Testis (tissue), 2 donors: ENCODE measurements around the gene MYO1D.

Experiments
- POLR2A ChIP-seq: fragments of 450-650 bp; IDR thresholded peaks from one replicate; pipeline ENCODE4 v1.6.1; 2017; ENCODE audit warnings: antibody characterized with exemption, mild to moderate bottlenecking, moderate library complexity
- TF ChIP-seq, protein P1 (sequence below), 3 experiments: fragments of 450-650 bp in 2 of 3; fragments of 200-600 bp in 1 of 3; sonication (generic) in 1 of 3; IDR thresholded peaks; one replicate each; pipeline ENCODE4 v1.5.1; 2016 to 2019; ENCODE audit warnings: antibody characterized with exemption in 3 of 3, mild to moderate bottlenecking in 2 of 3, moderate library complexity in 1 of 3

DNA sequence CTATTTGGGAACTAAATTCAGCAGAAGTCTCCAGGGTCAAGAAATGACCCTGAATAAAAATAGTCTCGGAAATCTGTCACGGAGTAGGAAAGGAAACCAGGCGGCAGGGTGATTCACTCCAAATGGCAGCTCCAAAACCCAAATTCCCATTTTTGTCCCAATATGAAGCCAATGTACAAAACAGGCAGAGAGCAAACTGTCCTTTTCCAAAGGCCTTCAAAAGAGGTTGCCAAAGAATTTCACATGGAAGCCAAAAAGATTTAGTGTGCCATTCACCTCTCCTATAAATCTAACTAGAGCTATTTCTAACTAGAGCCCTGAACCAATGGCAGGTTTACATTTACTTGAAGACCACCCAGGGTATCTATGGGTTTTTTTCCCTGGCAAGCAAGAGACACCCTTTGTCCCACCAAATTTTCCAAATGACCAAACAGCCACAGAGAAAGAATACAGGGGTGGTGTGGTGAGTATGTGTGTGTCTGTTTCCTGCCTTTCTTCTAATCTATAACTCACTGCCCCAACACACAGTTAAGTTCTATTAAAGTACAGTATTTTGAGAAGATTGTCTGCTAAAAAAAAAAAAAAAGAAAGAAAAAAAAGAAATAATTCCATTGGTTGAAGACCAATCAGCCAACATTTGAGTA lies 6.8 kb downstream of the MYO1D start:
- TF ChIP-seq, protein P1, sequence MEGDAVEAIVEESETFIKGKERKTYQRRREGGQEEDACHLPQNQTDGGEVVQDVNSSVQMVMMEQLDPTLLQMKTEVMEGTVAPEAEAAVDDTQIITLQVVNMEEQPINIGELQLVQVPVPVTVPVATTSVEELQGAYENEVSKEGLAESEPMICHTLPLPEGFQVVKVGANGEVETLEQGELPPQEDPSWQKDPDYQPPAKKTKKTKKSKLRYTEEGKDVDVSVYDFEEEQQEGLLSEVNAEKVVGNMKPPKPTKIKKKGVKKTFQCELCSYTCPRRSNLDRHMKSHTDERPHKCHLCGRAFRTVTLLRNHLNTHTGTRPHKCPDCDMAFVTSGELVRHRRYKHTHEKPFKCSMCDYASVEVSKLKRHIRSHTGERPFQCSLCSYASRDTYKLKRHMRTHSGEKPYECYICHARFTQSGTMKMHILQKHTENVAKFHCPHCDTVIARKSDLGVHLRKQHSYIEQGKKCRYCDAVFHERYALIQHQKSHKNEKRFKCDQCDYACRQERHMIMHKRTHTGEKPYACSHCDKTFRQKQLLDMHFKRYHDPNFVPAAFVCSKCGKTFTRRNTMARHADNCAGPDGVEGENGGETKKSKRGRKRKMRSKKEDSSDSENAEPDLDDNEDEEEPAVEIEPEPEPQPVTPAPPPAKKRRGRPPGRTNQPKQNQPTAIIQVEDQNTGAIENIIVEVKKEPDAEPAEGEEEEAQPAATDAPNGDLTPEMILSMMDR (IDR thresholded peaks at IDR 0.05) = no peak
- TF ChIP-seq POLR2A = no peak
